Activated B cell treated with CpG ODN at 0.5 μM for 24 hours (primary cell): Measurements from ENCODE around the gene ASF1A. TPM values are rescaled to one million over a fixed set of nuclear protein-coding genes. Genes with fewer than 3 reads are reported as not detected.

Source experiments
- ATAC-seq: fragments of 200-7000 bp; cut with Tn5 transposase; one replicate; pipeline ENCODE4 v1.10.0; 2021; ENCODE audit warnings: low read depth, mild to moderate bottlenecking, moderate library complexity
- CTCF ChIA-PET: fragments of 350-600 bp; sonication (Branson Sonifier 250); formaldehyde crosslinking; loops from one replicate; lab custom pipeline; 2021; ENCODE audit warnings: antibody characterized with exemption; lab: Charles Lee
- POLR2A ChIA-PET: fragments of 350-600 bp; sonication (Branson Sonifier 250); formaldehyde crosslinking; loops from one replicate; lab custom pipeline; 2021; ENCODE audit warnings: antibody characterized with exemption; lab: Charles Lee
- DNase-seq: peaks from one replicate; pipeline ENCODE4 v3.0.0; 2022
- H3K27ac Mint-ChIP-seq: one replicate; pipeline ENCODE4 v1.8.0; 2020; ENCODE audit warnings: mixed read lengths
- H3K27me3 Mint-ChIP-seq: one replicate; pipeline ENCODE4 v1.8.0; 2021; ENCODE audit warnings: mixed read lengths
- H3K36me3 Mint-ChIP-seq: one replicate; pipeline ENCODE4 v1.8.0; 2021; ENCODE audit warnings: low read depth, mixed read lengths
- H3K4me1 Mint-ChIP-seq: one replicate; pipeline ENCODE4 v1.8.0; 2021; ENCODE audit warnings: mixed read lengths
- H3K4me3 Mint-ChIP-seq: one replicate; pipeline ENCODE4 v1.8.0; 2020; ENCODE audit warnings: mild to moderate bottlenecking, mixed read lengths
- H3K9me3 Mint-ChIP-seq: one replicate; pipeline ENCODE4 v1.8.0; 2020; ENCODE audit warnings: mixed read lengths
- intact Hi-C: fragments of 100-400 bp; cut with micrococcal nuclease; formaldehyde crosslinking; loops from one replicate; pipeline ENCODE4 v1.15.1; 2024
- total RNA-seq: library from RNA; stranded (reverse); gene quantifications from 2 replicates; pipeline ENCODE4 v1.2.3, GENCODE V29; 2022
- TF ChIP-seq, protein P1 (sequence below): fragments of 200-600 bp; IDR thresholded peaks from one replicate; pipeline ENCODE4 v1.8.0; 2022; ENCODE audit warnings: antibody characterized with exemption, mild to moderate bottlenecking

The ASF1A gene
- total RNA-seq, 1 donor from 2014 or later, result 13.1 TPM

DNA sequence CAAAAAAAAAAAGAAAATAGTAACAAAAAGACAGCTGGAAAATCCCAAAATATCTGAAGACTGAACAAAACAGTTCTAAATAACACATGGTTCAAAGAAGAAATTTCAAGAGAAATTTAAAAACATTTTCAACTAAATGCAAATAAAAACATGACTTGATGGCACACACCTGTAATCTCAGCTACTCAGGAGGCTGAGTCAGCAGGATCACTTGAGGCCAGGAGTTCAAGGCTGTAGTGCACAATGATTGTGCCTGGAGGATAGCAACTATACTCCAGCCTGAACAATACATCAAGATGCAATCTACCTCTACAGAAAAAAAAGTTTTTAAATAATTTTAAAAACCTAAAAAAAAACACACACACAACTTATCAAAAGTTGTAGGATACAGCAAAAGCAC, 21.6 kb upstream of the ASF1A start:
- DNase-seq (no peak), ATAC-seq (no peak)
- H3K27me3 Mint-ChIP-seq, result no peaks in the 10 kb centered on the region
- no peak overlapping the region for H3K27ac Mint-ChIP-seq
- intact Hi-C loops, result no loop called here
- ChIA-PET POLR2A (no interaction called here), CTCF (no interaction called here)
- no peak overlapping the region for H3K4me3 Mint-ChIP-seq
- peaks cover 12% of the 10 kb centered on the region for H3K9me3 Mint-ChIP-seq
- H3K4me1 Mint-ChIP-seq, result peaks cover 22% of the 10 kb centered on the region
- H3K36me3 Mint-ChIP-seq, result peaks cover 30% of the 10 kb centered on the region
- TF ChIP-seq, protein P1, sequence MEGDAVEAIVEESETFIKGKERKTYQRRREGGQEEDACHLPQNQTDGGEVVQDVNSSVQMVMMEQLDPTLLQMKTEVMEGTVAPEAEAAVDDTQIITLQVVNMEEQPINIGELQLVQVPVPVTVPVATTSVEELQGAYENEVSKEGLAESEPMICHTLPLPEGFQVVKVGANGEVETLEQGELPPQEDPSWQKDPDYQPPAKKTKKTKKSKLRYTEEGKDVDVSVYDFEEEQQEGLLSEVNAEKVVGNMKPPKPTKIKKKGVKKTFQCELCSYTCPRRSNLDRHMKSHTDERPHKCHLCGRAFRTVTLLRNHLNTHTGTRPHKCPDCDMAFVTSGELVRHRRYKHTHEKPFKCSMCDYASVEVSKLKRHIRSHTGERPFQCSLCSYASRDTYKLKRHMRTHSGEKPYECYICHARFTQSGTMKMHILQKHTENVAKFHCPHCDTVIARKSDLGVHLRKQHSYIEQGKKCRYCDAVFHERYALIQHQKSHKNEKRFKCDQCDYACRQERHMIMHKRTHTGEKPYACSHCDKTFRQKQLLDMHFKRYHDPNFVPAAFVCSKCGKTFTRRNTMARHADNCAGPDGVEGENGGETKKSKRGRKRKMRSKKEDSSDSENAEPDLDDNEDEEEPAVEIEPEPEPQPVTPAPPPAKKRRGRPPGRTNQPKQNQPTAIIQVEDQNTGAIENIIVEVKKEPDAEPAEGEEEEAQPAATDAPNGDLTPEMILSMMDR, result no peak

DNA sequence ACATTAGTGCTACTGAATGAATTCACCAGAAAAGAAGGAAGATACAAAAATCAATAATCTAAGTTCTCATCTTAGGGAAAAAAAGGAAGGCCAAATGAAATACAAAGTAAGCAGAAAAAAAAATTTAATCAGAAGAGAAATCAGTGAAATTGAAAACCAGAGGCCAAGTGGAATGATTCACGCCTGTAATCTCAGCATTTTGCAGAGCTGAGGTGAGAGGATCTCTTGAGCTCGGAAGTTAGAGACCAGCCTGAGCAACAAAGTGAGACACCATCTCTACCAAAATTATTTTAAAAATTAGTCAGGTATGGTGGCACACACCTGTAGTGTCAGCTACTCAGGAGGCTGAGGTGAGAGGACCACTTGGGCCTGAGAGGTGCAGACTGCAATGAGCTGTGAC, 21.2 kb upstream of the ASF1A start:
- Mint-ChIP-seq H3K4me3 (no peak overlapping the region), H3K27me3 (no peaks in the 10 kb centered on the region), H3K36me3 (peaks cover 30% of the 10 kb centered on the region), H3K4me1 (peaks cover 26% of the 10 kb centered on the region), H3K27ac (no peak overlapping the region), H3K9me3 (peaks cover 12% of the 10 kb centered on the region)
- ChIA-PET POLR2A (interaction anchor here (0.8 kb wide), 1 partner anchor 12 kb away, joined by 5 read pairs; no protein-coding TSS in a partner anchor), CTCF (no interaction called here)
- DNase-seq (no peak), ATAC-seq (no peak)
- TF ChIP-seq, protein P1, result no peak
- intact Hi-C loops, result no loop called here

DNA sequence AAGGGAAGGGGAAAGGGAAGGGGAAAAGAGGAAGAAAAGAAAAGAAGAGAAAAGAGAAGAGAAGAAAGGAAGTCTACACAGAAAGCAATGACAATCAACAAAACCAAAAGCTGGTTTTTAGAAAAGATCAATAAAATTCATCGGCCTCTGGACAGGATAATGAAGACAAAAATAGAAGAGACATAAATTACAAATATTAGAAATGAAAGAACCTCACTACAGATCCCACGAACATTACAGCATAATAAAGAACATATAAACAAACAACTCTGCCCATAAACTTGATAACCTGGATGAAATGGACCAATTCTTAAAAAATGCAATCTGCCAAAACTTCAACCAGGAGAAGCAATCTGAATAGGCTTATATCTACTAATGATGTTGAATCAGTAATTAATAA, 20.7 kb upstream of the ASF1A start:
- Mint-ChIP-seq H3K27me3 (no peaks in the 10 kb centered on the region), H3K36me3 (peaks cover 30% of the 10 kb centered on the region), H3K27ac (no peak overlapping the region), H3K4me1 (peaks cover 28% of the 10 kb centered on the region), H3K4me3 (no peak overlapping the region), H3K9me3 (peaks cover 12% of the 10 kb centered on the region)
- POLR2A ChIA-PET, result interaction anchor here (0.8 kb wide), 1 partner anchor 11 kb away, joined by 5 read pairs; no protein-coding TSS in a partner anchor
- intact Hi-C loops, result no loop called here
- DNase-seq, result no peak
- ATAC-seq, result no peak
- TF ChIP-seq, protein P1, result no peak
- CTCF ChIA-PET, result no interaction called here

DNA sequence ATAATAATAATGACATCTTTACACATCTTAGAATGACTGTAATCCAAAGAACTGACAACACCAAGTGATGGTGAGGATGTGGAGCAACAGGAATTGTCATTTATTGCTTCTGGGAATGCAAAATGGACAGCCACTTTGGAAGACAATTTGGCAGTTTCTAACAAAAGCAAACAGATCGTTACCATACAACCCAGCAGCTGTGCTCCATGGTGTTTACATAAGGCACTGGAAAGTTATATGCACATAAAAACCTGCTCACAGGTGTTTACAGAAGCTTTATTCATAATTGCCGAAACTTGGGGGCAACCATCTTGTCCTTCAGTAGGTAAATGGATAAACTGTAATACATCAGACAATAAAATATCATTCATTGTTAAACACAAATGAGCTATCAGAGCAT, 18.3 kb upstream of the ASF1A start:
- intact Hi-C loops, result no loop called here
- ChIA-PET POLR2A (no interaction called here), CTCF (interaction anchor here (0.7 kb wide), 1 partner anchor 14 kb away, joined by 3 read pairs; no protein-coding TSS in a partner anchor)
- ATAC-seq (no peak), DNase-seq (no peak)
- H3K27ac Mint-ChIP-seq, result no peak overlapping the region
- H3K9me3 Mint-ChIP-seq, result no peaks in the 10 kb centered on the region
- H3K4me1 Mint-ChIP-seq, result peaks cover 30% of the 10 kb centered on the region
- TF ChIP-seq, protein P1, result no peak
- H3K36me3 Mint-ChIP-seq, result peaks cover 22% of the 10 kb centered on the region
- H3K27me3 Mint-ChIP-seq, result no peaks in the 10 kb centered on the region
- no peak overlapping the region for H3K4me3 Mint-ChIP-seq

DNA sequence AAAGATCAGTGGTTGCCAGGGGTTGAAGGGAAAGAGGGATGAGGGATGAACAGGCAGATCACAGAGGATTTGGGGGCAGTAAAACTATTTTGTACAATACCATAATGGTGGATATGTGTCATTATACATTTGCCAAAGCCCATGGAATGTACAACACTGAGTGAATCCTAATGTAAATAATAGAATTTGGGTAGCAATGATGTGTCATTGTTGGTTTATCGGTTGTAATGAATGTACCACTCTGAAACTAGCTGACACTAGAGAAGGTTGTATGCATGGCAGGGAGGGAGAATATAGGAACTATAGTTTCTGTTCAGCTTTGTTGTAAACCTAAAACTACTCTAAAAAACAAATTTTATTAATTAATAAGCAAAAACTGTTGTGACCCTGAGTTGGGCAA, 17.8 kb upstream of the ASF1A start:
- POLR2A ChIA-PET, result no interaction called here

More for the DNA sequence above, 17.8 kb upstream of the ASF1A start:
- Mint-ChIP-seq H3K27ac (no peak overlapping the region), H3K4me3 (no peak overlapping the region), H3K36me3 (peaks cover 17% of the 10 kb centered on the region), H3K4me1 (peaks cover 34% of the 10 kb centered on the region), H3K9me3 (no peaks in the 10 kb centered on the region), H3K27me3 (no peaks in the 10 kb centered on the region)
- no peak for DNase-seq
- TF ChIP-seq, protein P1, result no peak
- CTCF ChIA-PET, result no interaction called here
- intact Hi-C loops, result no loop called here
- no peak for ATAC-seq
